ENCODE data around the gene VSTM2B. TPM values are rescaled to one million over a fixed set of nuclear protein-coding genes. Genes with fewer than 3 reads are reported as not detected.

The VSTM2B gene
- total RNA-seq, 4 donors from 2014 or later, result not detected

- H3K4me3 ChIP-seq, result no peak overlapping the region
- no peak for DNase-seq
- intact Hi-C loops (cut with DNase I; ENCODE audit: low total_unique reads) (no loop called here), in situ Hi-C loops (cut with MboI; ENCODE audit: low pct_ligation_motif_present in 1 of 4, low pct_unique_long_range_greater_than_20kb in 1 of 4, low sequenced_read_pairs in 3 of 4) (no loop called here)
- 78 to 81% methylated on average over 3 of the region's 3 CpGs for WGBS, 2 donors (ENCODE audit: low coverage in 1 of 2)
- no peak overlapping the region for H3K27ac ChIP-seq
- H3K9me3 ChIP-seq, result no peaks in the 10 kb centered on the region
- H3K36me3 ChIP-seq, result no peaks in the 10 kb centered on the region
- no peak for TF ChIP-seq EP300 (IDR thresholded peaks at IDR 0.05; ENCODE audit: low read depth)
- TF ChIP-seq POLR2A (IDR thresholded peaks at IDR 0.05), result no peak
- TF ChIP-seq POLR2AphosphoS5 (IDR thresholded peaks at IDR 0.05), result no peak
- TF ChIP-seq, protein P1, sequence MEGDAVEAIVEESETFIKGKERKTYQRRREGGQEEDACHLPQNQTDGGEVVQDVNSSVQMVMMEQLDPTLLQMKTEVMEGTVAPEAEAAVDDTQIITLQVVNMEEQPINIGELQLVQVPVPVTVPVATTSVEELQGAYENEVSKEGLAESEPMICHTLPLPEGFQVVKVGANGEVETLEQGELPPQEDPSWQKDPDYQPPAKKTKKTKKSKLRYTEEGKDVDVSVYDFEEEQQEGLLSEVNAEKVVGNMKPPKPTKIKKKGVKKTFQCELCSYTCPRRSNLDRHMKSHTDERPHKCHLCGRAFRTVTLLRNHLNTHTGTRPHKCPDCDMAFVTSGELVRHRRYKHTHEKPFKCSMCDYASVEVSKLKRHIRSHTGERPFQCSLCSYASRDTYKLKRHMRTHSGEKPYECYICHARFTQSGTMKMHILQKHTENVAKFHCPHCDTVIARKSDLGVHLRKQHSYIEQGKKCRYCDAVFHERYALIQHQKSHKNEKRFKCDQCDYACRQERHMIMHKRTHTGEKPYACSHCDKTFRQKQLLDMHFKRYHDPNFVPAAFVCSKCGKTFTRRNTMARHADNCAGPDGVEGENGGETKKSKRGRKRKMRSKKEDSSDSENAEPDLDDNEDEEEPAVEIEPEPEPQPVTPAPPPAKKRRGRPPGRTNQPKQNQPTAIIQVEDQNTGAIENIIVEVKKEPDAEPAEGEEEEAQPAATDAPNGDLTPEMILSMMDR (IDR thresholded peaks at IDR 0.05), result no peak
- H3K27me3 ChIP-seq, result peaks cover 4% of the 10 kb centered on the region
- no peaks in the 10 kb centered on the region for H3K4me1 ChIP-seq
These were observed 40.8 kb downstream of the VSTM2B start for GRCh38 chr19:29566496-29567054.

DNA sequence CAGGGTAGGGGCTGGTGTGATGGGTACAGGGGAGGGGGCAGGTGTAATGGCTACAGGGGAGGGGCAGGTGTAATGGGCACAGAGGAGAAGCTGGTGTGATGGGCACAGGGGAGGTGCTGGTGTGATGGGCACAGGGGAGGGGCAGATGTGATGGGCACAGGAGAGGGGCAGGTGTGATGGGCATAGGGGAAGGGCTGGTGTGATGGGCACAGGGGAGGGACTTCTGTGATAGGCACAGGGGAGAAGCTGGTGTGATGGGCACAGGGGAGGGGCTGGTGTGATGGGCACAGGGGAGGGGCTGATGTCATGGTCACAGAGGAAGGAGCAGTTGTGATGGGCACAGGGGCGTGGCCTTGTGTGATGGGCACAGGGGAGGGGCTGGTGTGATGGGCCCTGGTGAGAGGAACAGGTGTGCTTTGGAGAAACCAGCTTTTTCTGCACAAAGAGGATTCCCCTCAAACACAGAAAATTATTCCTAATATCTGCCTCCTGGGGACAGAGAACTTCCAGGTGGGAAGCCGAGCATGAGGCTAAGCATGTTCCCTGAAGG is 41.6 kb downstream of the VSTM2B start:
- no peak overlapping the region for H3K27ac ChIP-seq
- no peaks in the 10 kb centered on the region for H3K9me3 ChIP-seq
- in situ Hi-C loops (cut with MboI; ENCODE audit: low pct_ligation_motif_present in 1 of 4, low pct_unique_long_range_greater_than_20kb in 1 of 4, low sequenced_read_pairs in 3 of 4) (no loop called here), intact Hi-C loops (cut with DNase I; ENCODE audit: low total_unique reads) (no loop called here)
- H3K4me1 ChIP-seq, result no peaks in the 10 kb centered on the region
- TF ChIP-seq POLR2AphosphoS5 (IDR thresholded peaks at IDR 0.05), result no peak
- TF ChIP-seq EP300 (IDR thresholded peaks at IDR 0.05; ENCODE audit: low read depth), result no peak
- TF ChIP-seq POLR2A (IDR thresholded peaks at IDR 0.05), result no peak
- TF ChIP-seq, protein P1 (IDR thresholded peaks at IDR 0.05), result no peak
- H3K36me3 ChIP-seq, result no peaks in the 10 kb centered on the region
- H3K27me3 ChIP-seq, result peaks cover 4% of the 10 kb centered on the region
- DNase-seq, result no peak
- WGBS, 2 donors (ENCODE audit: low coverage in 1 of 2), result 60 to 63% methylated on average over 1 to 2 of the region's 2 CpGs
- no peak overlapping the region for H3K4me3 ChIP-seq

- no peak for DNase-seq
- WGBS, 2 donors (ENCODE audit: low coverage in 1 of 2), result 66 to 74% methylated on average over 8 to 22 of the region's 22 CpGs
- Histone ChIP-seq H3K4me1 (no peaks in the 10 kb centered on the region), H3K27ac (no peak overlapping the region), H3K27me3 (peaks cover 5% of the 10 kb centered on the region), H3K9me3 (no peaks in the 10 kb centered on the region), H3K4me3 (no peak overlapping the region), H3K36me3 (no peaks in the 10 kb centered on the region)
- intact Hi-C loops (cut with DNase I; ENCODE audit: low total_unique reads), result no loop called here
- TF ChIP-seq, protein P1 (IDR thresholded peaks at IDR 0.05), result no peak
- no peak for TF ChIP-seq POLR2A (IDR thresholded peaks at IDR 0.05)
- TF ChIP-seq EP300 (IDR thresholded peaks at IDR 0.05; ENCODE audit: low read depth), result no peak
- no peak for TF ChIP-seq POLR2AphosphoS5 (IDR thresholded peaks at IDR 0.05)
- in situ Hi-C loops (cut with MboI; ENCODE audit: low pct_ligation_motif_present in 1 of 4, low pct_unique_long_range_greater_than_20kb in 1 of 4, low sequenced_read_pairs in 3 of 4), result no loop called here
These were observed 42.5 kb downstream of the VSTM2B start for GRCh38 chr19:29568036-29569025.
